Neural progenitor cell (in vitro differentiated cells): ENCODE measurements around the gene ASAP2.

Source experiments
- EZH2 ChIP-seq: fragments of 200-600 bp; sonication (generic); IDR thresholded peaks from 2 replicates; pipeline ENCODE4 v1.6.1; 2017; ENCODE audit warnings: antibody characterized with exemption, mild to moderate bottlenecking, moderate library complexity
- EZH2phosphoT487 ChIP-seq: fragments of 200-600 bp; sonication (generic); IDR thresholded peaks from 2 replicates; pipeline ENCODE4 v1.6.1; 2017; ENCODE audit warnings: antibody characterized with exemption

- TF ChIP-seq EZH2 (no peak), EZH2phosphoT487 (no peak)
These were observed 80.9 kb downstream of the ASAP2 start for GRCh38 chr2:9287400-9288045.
